H9 (cell line): ENCODE measurements around the gene TNFRSF6B. TPM values are rescaled to one million over a fixed set of nuclear protein-coding genes. Genes with fewer than 3 reads are reported as not detected.

Experiments
- DNase-seq: peaks from one replicate; pipeline ENCODE4 v3.0.0-alpha.2; 2017
- H2AFZ ChIP-seq: one replicate; pipeline ENCODE4 v1.6.1; 2013; ENCODE audit warnings: mild to moderate bottlenecking, low read length, control low read depth, moderate library complexity
- H2AK5ac ChIP-seq: 2 replicates; pipeline ENCODE4 v1.6.1; 2013; ENCODE audit warnings: low read length, control low read depth, mixed read lengths; ENCODE audit not compliant: insufficient read length
- H2BK120ac ChIP-seq: one replicate; pipeline ENCODE4 v1.6.1; 2013; ENCODE audit warnings: low read depth, mild to moderate bottlenecking, low read length, control low read depth, inconsistent platforms; ENCODE audit not compliant: poor library complexity, severe bottlenecking
- H2BK12ac ChIP-seq: 2 replicates; pipeline ENCODE4 v1.6.1; 2013; ENCODE audit warnings: low read length, control low read depth, mixed read lengths, low read depth; ENCODE audit not compliant: insufficient read length
- H2BK15ac ChIP-seq: 2 replicates; pipeline ENCODE4 v1.6.1; 2013; ENCODE audit warnings: low read depth, low read length, control low read depth
- H2BK20ac ChIP-seq: one replicate; pipeline ENCODE4 v1.6.1; 2013; ENCODE audit warnings: low read depth, mild to moderate bottlenecking, low read length, control low read depth, inconsistent platforms; ENCODE audit not compliant: poor library complexity, severe bottlenecking
- H2BK5ac ChIP-seq: 2 replicates; pipeline ENCODE4 v1.6.1; 2013; ENCODE audit warnings: low read length, control low read depth, mixed read lengths; ENCODE audit not compliant: insufficient read length
- H3K14ac ChIP-seq: 2 replicates; pipeline ENCODE4 v1.6.1; 2013; ENCODE audit warnings: low read length, control low read depth; ENCODE audit not compliant: insufficient read depth
- H3K18ac ChIP-seq: 2 replicates; pipeline ENCODE4 v1.6.1; 2013; ENCODE audit warnings: low read depth, mild to moderate bottlenecking, mixed read lengths, low read length, control low read depth; ENCODE audit not compliant: insufficient read length
- H3K23ac ChIP-seq: 2 replicates; pipeline ENCODE4 v1.6.1; 2013; ENCODE audit warnings: low read length, control low read depth, mixed read lengths, low read depth; ENCODE audit not compliant: insufficient read length
- H3K23me2 ChIP-seq: 2 replicates; pipeline ENCODE4 v1.6.1; 2013; ENCODE audit warnings: low read depth, mild to moderate bottlenecking, mixed read lengths, low read length, control low read depth; ENCODE audit not compliant: insufficient read length, poor library complexity, severe bottlenecking
- H3K27ac ChIP-seq: 2 replicates; pipeline ENCODE4 v1.5.1; 2013; ENCODE audit warnings: low read length, control low read depth, mixed read lengths, low read depth; ENCODE audit not compliant: insufficient read length
- H3K27me3 ChIP-seq: 2 replicates; pipeline ENCODE4 v1.6.1; 2013; ENCODE audit warnings: low read length, control low read depth, inconsistent platforms; ENCODE audit not compliant: insufficient read depth
- H3K4ac ChIP-seq: 2 replicates; pipeline ENCODE4 v1.6.1; 2013; ENCODE audit warnings: low read depth, mild to moderate bottlenecking, control low read depth, inconsistent platforms, low read length, moderate library complexity
- H3K4me1 ChIP-seq: 2 replicates; pipeline ENCODE4 v1.6.1; 2013; ENCODE audit warnings: low read length, control low read depth, inconsistent platforms; ENCODE audit not compliant: insufficient read depth
- H3K4me2 ChIP-seq: 2 replicates; pipeline ENCODE4 v1.6.1; 2013; ENCODE audit warnings: low read length, control low read depth, mixed read lengths; ENCODE audit not compliant: insufficient read length, insufficient read depth
- H3K56ac ChIP-seq: 2 replicates; pipeline ENCODE4 v1.6.1; 2013; ENCODE audit warnings: low read depth, mild to moderate bottlenecking, mixed read lengths, low read length, control low read depth; ENCODE audit not compliant: insufficient read length
- H3K79me1 ChIP-seq: 2 replicates; pipeline ENCODE4 v1.6.1; 2013; ENCODE audit warnings: low read depth, mild to moderate bottlenecking, moderate library complexity, low read length, control low read depth, inconsistent platforms; ENCODE audit not compliant: insufficient read depth, poor library complexity, severe bottlenecking
- H3K79me2 ChIP-seq: 2 replicates; pipeline ENCODE4 v1.6.1; 2013; ENCODE audit warnings: low read length, control low read depth, inconsistent platforms; ENCODE audit not compliant: insufficient read depth
- H3K9ac ChIP-seq: 2 replicates; pipeline ENCODE4 v1.6.1; 2013; ENCODE audit warnings: low read length, control low read depth, mixed read lengths; ENCODE audit not compliant: insufficient read length; ENCODE audit errors: extremely low read depth
- H3K9me3 ChIP-seq: one replicate; pipeline ENCODE4 v1.6.1; 2013; ENCODE audit warnings: low read depth, low read length, inconsistent platforms; ENCODE audit not compliant: control insufficient read depth
- H3T11ph ChIP-seq: one replicate; pipeline ENCODE4 v1.6.1; 2013; ENCODE audit warnings: mild to moderate bottlenecking, low read length, control low read depth, inconsistent platforms
- H4K20me1 ChIP-seq: one replicate; pipeline ENCODE4 v1.6.1; 2013; ENCODE audit not compliant: control insufficient read depth, insufficient read length, insufficient read depth
- H4K5ac ChIP-seq: 2 replicates; pipeline ENCODE4 v1.6.1; 2013; ENCODE audit warnings: low read depth, mild to moderate bottlenecking, mixed read lengths, low read length, control low read depth; ENCODE audit not compliant: insufficient read length
- H4K8ac ChIP-seq: replicated peaks from 2 replicates; pipeline ENCODE4 v1.6.1; 2013; ENCODE audit warnings: low read length, control low read depth, mixed read lengths, low read depth; ENCODE audit not compliant: insufficient read length
- H4K91ac ChIP-seq: 2 replicates; pipeline ENCODE4 v1.6.1; 2013; ENCODE audit warnings: low read depth, mild to moderate bottlenecking, moderate library complexity, mixed read lengths, low read length, control low read depth; ENCODE audit not compliant: insufficient read length
- H3K27ac Mint-ChIP-seq, 3 experiments: 2 replicates in 2 of 3; 3 replicates in 1 of 3; pipeline ENCODE4 v1.8.0; 2020 to 2021; ENCODE audit warnings: mixed read lengths in 3 of 3, mild to moderate bottlenecking in 1 of 3, moderate library complexity in 1 of 3
- H3K27me3 Mint-ChIP-seq: 2 replicates; pipeline ENCODE4 v1.8.0; 2021; ENCODE audit warnings: low read depth, mild to moderate bottlenecking, moderate library complexity, mixed read lengths
- H3K36me3 Mint-ChIP-seq, 3 experiments: 2 replicates in 2 of 3; 3 replicates in 1 of 3; pipeline ENCODE4 v1.8.0; 2020 to 2021; ENCODE audit warnings: low read depth in 3 of 3, mixed read lengths in 3 of 3; ENCODE audit not compliant: insufficient read depth in 1 of 3
- H3K4me1 Mint-ChIP-seq, 2 experiments: 2 replicates each; pipeline ENCODE4 v1.8.0; 2020; ENCODE audit warnings: mixed read lengths in 2 of 2
- H3K4me3 Mint-ChIP-seq, 2 experiments: 2 replicates in 1 of 2; 3 replicates in 1 of 2; pipeline ENCODE4 v1.8.0; 2020 to 2021; ENCODE audit warnings: mild to moderate bottlenecking in 2 of 2, mixed read lengths in 2 of 2, moderate library complexity in 1 of 2
- H3K9me3 Mint-ChIP-seq, 2 experiments: 2 replicates in 1 of 2; 3 replicates in 1 of 2; pipeline ENCODE4 v1.8.0; 2020; ENCODE audit warnings: mild to moderate bottlenecking in 2 of 2, mixed read lengths in 2 of 2, moderate library complexity in 1 of 2
- WGBS: extraction: QIAGEN DNeasy Blood & Tissue Kit; methylation state at CpG from one replicate; pipeline ENCODE4 v1.1.7; 2013; ENCODE audit warnings: missing lambda C conversion rate, low lambda C conversion rate, mixed read lengths; ENCODE audit not compliant: insufficient read length; ENCODE audit errors: extremely low coverage; 5-methylcytosine and 5-hydroxymethylcytosine counted together
- total RNA-seq: library from RNA; stranded (reverse); gene quantifications from 2 replicates; pipeline ENCODE4 v1.2.1, GENCODE V29; 2021
- TF ChIP-seq, protein P1 (sequence below): fragments of 200-600 bp; sonication (generic); conservative IDR thresholded peaks from 3 replicates; pipeline ENCODE4 v1.8.0; 2021; ENCODE audit warnings: antibody characterized with exemption, mild to moderate bottlenecking

The TNFRSF6B gene
- total RNA-seq, 1 experiment from 2014 or later = not detected

DNA sequence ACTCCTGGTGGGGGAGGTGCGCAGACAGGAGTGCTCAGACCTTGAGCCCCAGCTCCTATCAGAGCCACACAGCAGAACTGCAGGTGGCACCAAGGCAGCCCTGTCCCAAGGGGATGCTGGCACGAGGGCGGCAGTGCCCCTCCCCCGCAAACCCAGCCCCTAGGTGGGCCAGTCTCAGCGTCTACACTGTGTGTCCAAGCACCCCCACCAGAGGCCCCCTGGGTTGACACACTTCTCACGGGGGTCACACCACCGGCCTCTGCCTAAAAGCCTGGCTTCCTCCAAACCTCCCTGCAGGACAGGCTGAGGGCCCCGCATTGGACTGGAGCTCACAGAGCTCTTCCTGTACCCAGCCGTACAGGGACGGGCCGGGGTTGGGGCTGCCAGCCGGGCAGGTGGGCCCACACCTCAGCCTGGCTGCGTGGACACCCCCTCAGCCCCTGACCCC, 51.2 kb downstream of the TNFRSF6B start:
- H3K27ac ChIP-seq = no peak overlapping the region

More for the DNA sequence above, 51.2 kb downstream of the TNFRSF6B start:
- H3K27me3 Mint-ChIP-seq = no peaks in the 10 kb centered on the region
- H3K14ac ChIP-seq = no peak overlapping the region
- no peaks in the 10 kb centered on the region for H3K9me3 Mint-ChIP-seq
- no peak overlapping the region for H4K5ac ChIP-seq
- H3K4me2 ChIP-seq = no peak overlapping the region
- no peak overlapping the region for H2AFZ ChIP-seq
- H2BK15ac ChIP-seq = no peak overlapping the region
- TF ChIP-seq, protein P1, sequence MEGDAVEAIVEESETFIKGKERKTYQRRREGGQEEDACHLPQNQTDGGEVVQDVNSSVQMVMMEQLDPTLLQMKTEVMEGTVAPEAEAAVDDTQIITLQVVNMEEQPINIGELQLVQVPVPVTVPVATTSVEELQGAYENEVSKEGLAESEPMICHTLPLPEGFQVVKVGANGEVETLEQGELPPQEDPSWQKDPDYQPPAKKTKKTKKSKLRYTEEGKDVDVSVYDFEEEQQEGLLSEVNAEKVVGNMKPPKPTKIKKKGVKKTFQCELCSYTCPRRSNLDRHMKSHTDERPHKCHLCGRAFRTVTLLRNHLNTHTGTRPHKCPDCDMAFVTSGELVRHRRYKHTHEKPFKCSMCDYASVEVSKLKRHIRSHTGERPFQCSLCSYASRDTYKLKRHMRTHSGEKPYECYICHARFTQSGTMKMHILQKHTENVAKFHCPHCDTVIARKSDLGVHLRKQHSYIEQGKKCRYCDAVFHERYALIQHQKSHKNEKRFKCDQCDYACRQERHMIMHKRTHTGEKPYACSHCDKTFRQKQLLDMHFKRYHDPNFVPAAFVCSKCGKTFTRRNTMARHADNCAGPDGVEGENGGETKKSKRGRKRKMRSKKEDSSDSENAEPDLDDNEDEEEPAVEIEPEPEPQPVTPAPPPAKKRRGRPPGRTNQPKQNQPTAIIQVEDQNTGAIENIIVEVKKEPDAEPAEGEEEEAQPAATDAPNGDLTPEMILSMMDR = no peak
- H4K8ac ChIP-seq = no peak overlapping the region
- no peak overlapping the region for H3K27ac Mint-ChIP-seq
- DNase-seq = no peak
- H3K4me3 Mint-ChIP-seq = no peak overlapping the region
- no peak overlapping the region for H3K18ac ChIP-seq
- no peak overlapping the region for H2BK5ac ChIP-seq
- no CpG with 5 or more reads among the region's 13 CpGs for WGBS
- H3T11ph ChIP-seq = no peak overlapping the region
- no peak overlapping the region for H2BK120ac ChIP-seq
- no peak overlapping the region for H4K91ac ChIP-seq
- H3K9ac ChIP-seq = no peak overlapping the region
- H3K36me3 Mint-ChIP-seq = peaks cover 0 to 16% (median 14%) of the 10 kb centered on the region in 3 experiments; a peak in 4 of 7 replicates
- no peaks in the 10 kb centered on the region for H3K27me3 ChIP-seq
- no peaks in the 10 kb centered on the region for H3K79me2 ChIP-seq
- H4K20me1 ChIP-seq = no peaks in the 10 kb centered on the region
- H3K79me1 ChIP-seq = no peaks in the 10 kb centered on the region
- no peaks in the 10 kb centered on the region for H3K23me2 ChIP-seq
- H3K4me1 Mint-ChIP-seq = peaks cover 4 to 8% of the 10 kb centered on the region in 2 experiments; a peak in 3 of 4 replicates
- H2BK20ac ChIP-seq = no peak overlapping the region
- no peaks in the 10 kb centered on the region for H3K9me3 ChIP-seq
- no peak overlapping the region for H3K23ac ChIP-seq
- no peak overlapping the region for H3K56ac ChIP-seq
- no peaks in the 10 kb centered on the region; the same call in 1 of the 2 replicates for H3K4me1 ChIP-seq
- H2BK12ac ChIP-seq = no peak overlapping the region
- no peak overlapping the region for H2AK5ac ChIP-seq
- no peak overlapping the region for H3K4ac ChIP-seq

Other genes with a start within 250 kb of the TNFRSF6B start
- 69.2 and 71.5 TPM in 2 replicates for gene KCNQ2, start 224.0 kb upstream of the TNFRSF6B start, total RNA-seq
- gene EEF1A2, start 197.6 kb upstream of the TNFRSF6B start, total RNA-seq = 25.8 and 27.4 TPM in 2 replicates
- gene PPDPF, start 175.9 kb upstream of the TNFRSF6B start, total RNA-seq = 149 and 153 TPM in 2 replicates
- gene PTK6, start 159.3 kb upstream of the TNFRSF6B start, total RNA-seq = 0.44 and 0.46 TPM in 2 replicates
- gene SRMS, start 148.9 kb upstream of the TNFRSF6B start, total RNA-seq = 0.70 and 0.79 TPM in 2 replicates
- gene FNDC11, start 142.5 kb upstream of the TNFRSF6B start, total RNA-seq = 2.5 and 2.7 TPM in 2 replicates
- gene HELZ2, start 122.4 kb upstream of the TNFRSF6B start, total RNA-seq = 27.9 and 29.3 TPM in 2 replicates
- gene GMEB2, start 69.6 kb upstream of the TNFRSF6B start, total RNA-seq = 14.3 and 14.8 TPM in 2 replicates
- gene STMN3, start 43.2 kb upstream of the TNFRSF6B start, total RNA-seq = 54.0 and 58.4 TPM in 2 replicates
- gene RTEL1, start 38.3 kb upstream of the TNFRSF6B start, total RNA-seq = 33.4 and 36.5 TPM in 2 replicates
- gene ARFRP1, start 11.3 kb downstream of the TNFRSF6B start, total RNA-seq = 39.5 and 42.7 TPM in 2 replicates
- 25.5 and 27.6 TPM in 2 replicates for gene ZGPAT, start 11.4 kb downstream of the TNFRSF6B start, total RNA-seq
- gene LIME1, start 40.0 kb downstream of the TNFRSF6B start, total RNA-seq = 12.8 and 13.5 TPM in 2 replicates
- gene SLC2A4RG, start 43.1 kb downstream of the TNFRSF6B start, total RNA-seq = 37.9 and 43.9 TPM in 2 replicates
- 27.1 and 27.3 TPM in 2 replicates for gene ZBTB46, start 134.6 kb downstream of the TNFRSF6B start, total RNA-seq
- gene ABHD16B, start 164.8 kb downstream of the TNFRSF6B start, total RNA-seq = not detected in 2 replicates
- 94.1 and 98.4 TPM in 2 replicates for gene TPD52L2, start 168.6 kb downstream of the TNFRSF6B start, total RNA-seq
- 42.9 and 43.0 TPM in 2 replicates for gene DNAJC5, start 198.5 kb downstream of the TNFRSF6B start, total RNA-seq